NCI-H187 treated with DMSO at 0.1 percent for 48 hours (cell line): ENCODE measurements around the gene DCHS2.
"Not testable (repeated sequence)": the region's sequence is repeated elsewhere in the genome, so short reads cannot be mapped to it uniquely, and the experiment has no call there.

Experiments used
- DNase-seq: peaks from one replicate; lab custom pipeline; 2025; lab: John Stamatoyannopoulos, UW

DCHS2 gene

DNA sequence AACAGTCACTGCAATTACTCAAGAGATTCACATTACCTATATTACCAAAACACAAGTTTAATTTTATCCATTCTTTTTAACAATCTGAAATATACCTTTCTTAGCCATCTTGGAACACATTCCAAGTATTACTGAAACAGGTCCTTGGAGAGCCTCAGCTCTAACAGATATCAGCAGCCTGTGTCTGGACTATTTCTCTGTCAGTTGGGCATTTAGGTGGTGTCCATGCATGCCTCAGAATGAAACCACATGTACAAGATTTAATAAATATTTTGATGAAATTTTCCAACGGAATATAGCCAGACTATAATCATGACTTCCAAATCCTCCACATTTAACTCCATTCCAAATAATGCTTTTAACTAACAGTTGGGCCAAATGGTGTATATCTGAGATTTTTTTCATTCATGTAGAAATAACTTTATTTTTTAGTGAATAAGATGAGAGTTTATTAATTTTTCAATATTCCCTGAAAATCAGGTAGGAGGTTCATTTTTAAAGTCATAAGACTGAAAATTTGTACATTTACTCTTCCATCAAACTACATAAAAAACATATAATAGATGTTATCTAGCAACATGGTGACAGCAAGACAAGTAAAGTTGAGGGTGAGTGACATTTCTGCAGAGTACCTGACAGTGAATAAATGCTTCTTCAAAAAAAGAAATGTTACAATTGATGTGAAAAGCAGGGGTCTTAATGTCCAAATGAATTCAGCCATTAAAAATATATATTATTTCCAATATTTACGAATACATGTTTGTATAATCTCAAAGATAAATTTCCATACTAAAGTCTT is 174.2 kb downstream of the DCHS2 start:
- no peak for DNase-seq

DNA sequence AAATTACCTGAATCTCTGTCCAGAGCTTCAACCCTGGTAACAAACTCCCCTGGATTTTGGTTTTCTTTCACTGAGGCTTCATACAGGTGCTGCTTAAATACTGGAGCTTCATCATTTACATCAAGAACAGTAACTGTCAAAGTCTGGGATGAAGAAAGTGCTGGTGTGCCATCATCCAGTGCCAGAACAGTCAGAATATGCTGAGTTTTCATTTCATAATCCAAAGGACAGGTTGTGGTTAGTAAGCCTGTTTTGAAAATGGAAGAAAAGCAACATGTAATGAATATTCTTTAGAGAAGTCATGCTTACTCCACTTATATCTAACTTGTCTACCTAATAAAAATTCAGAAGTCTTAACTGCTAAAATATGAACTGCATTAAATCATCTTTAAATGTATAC is 175.9 kb downstream of the DCHS2 start:
- DNase-seq, result no peak

DNA sequence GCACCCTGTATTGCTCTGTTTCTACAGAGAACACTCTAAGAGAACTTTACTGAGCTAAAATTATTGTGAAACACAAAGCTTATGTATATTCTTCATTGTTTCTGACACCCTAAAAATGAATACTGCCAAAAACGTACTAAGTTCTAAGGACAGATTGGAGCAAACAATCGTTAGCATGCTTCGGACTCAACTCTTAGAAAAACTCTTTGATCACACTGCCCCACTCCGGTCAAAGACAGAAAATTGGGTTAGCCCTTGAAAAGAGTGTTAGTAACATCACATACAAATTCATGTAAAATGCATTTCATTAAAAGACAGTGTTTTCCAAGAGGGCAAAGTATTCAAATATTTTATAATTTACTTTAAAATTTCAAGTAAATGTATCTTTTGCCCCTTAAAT is 177.4 kb downstream of the DCHS2 start:
- DNase-seq, result no peak

DNA sequence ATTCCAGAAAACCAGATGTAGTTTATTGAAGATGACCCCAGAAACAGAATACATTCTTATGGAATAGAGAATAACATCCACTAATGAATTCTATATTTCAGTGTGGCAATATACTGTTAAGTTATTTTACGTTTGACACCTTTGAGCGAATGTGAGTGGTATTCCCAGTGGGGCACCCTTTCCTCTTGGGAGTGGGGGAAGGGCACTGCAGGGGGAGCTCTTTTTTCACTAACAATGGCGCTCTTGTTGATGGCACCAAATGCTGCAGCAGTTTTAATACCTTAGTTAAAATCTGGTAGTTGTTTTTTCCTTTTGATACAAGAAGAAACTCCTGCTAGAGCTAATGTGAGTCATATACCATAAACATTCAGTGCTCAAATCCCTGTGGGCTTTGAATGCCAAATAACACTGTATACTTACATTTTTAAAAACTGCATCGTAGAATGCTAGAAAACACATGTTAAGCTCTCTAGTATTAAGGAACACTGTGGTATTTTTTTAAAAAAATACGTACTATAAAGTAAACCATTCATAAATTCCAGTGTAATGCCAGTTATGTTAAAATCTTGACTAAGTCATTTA is 178.5 kb downstream of the DCHS2 start:
- no peak for DNase-seq

DNA sequence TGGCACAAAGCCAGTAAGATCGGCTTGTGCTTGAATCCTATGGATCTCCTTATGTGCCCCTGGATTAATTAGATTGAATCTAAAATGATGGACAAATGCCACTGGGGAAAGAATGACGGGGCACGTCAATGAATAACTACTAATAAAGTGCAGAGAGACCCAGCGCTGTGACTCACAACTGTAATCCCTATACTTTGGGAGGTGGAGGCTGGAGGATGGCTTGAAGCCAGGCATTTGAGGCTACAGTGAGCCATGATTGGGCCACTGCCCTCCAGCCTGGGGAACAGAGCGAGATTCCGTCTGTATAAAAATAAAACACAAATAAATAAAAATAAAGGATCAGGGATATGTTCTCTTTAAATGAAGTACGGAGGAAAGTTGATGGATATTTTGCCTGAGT is 179.4 kb downstream of the DCHS2 start:
- DNase-seq, result no peak

DNA sequence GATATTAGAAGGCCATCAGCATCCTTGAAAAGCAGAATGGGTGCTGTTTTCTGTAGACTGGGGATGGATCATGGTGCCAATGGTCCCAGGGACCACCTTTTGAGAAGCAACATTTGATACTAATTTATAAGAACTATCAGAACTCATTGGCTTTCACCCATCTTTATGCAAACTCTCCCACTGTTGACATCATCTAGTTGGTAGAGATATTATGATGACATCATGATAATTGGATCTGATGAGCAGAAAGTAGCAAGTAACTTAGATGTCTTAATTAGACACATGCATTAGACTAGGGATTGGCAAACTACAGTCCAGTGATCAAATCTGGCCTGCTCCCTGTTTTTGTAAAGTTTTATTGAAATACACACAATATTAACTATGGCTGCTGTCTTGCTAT is 181.0 kb downstream of the DCHS2 start:
- no peak for DNase-seq

DNA sequence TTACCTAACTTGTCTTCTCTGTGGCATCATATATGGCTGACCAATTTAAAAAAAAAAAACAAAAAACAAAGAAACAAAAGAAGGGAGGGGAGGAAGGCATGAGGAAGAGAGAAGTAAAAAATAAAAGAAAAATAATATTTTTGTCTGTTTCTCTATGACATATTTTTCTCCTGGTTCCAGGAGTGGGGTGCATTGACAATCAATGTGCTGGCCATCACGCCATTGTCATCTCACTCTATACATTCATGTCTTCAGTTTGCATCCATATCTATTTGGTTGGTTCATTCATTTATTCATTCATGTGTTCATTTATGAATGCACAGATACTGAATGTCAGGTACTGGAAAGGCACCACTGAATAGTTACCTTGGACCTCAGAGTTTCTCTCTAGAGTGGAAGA is 183.4 kb downstream of the DCHS2 start:
- no peak for DNase-seq

DNA sequence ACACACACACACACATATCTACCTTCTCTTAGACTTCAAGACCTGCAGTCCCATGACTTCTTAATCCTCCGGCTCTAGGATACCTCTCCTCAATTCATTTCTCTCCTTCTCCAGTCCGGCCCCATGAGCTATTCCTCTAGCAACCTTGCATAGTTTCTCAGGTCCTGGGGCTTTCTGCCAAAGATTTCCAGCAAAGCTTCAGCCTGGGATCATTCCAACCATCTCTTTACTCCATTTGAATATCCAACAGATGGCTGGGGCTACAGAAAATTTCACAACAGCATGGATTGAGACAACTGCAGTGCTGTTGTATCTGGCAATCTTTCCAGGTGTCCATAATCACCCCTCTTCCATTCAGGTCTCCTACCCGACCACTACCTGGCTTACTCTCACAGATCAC is 184.1 kb downstream of the DCHS2 start:
- no peak for DNase-seq

DNA sequence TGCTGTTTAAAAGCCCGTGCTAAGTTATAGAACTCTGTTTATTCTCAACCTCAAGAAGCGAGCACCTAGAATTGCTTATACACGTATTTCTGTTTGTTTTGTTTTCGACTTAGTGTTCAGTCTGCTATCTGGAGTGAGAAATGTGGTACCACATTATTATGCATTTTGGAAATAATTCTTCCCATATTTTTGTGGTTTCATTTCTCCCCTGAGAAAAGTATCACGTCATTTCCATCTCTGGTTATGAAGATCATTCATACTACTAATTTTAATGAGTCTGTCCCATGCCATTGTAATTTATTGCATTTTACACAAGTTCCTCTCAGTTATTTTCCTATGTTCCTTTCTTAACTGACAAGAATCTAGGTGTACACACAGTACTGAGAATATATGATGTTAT is 186.0 kb downstream of the DCHS2 start:
- DNase-seq, result no peak

DNA sequence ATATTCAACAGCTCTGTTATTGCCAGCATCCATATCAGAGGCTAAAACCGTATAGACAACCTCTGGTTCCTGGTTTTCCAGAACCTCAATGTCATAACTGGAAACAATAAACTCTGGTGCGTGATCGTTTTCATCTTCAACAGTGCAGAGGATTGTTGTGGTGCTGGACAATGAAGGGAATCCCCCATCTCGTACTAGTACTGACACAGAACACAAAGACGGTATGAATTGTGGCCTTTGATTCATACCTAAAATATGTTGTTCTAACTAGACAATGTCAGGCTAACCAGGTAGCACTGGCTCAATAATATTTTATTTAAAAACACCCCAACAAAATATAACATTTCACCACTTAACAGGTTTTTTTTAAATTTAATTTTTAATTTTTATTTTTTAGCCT is 186.9 kb downstream of the DCHS2 start:
- DNase-seq, result no peak

DNA sequence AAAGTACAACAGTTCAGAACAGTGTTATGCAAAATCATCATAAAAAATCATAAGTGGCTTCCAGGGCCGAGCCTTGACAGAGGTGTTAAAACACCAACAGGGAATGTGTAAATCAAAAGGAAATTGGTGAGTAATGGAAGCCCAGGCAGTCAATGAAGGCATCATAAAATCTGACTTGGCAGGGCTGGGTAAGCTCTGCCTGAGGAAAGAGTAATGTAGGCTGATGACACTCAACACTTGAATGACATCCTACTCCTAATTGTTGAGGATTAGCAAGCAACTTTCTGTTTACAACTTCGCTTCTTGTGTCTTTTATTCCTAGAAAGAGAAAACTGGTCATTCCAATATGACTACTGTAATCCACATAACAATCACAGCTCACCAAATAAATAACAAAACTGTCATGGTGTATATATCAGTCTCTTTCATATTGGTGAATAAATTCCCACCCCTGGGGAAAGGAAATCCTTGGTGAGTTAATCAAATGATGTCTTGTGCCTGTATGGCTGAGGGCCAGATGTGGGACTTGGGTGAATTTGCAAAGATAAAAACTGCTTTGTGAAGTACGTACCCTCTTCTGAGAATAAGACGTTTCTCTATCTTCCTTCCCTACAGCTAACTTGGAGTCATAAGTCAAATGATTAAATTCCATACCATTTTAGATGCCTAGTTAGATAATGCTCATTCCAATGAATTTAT is 196.8 kb downstream of the DCHS2 start:
- DNase-seq, result no peak

DNA sequence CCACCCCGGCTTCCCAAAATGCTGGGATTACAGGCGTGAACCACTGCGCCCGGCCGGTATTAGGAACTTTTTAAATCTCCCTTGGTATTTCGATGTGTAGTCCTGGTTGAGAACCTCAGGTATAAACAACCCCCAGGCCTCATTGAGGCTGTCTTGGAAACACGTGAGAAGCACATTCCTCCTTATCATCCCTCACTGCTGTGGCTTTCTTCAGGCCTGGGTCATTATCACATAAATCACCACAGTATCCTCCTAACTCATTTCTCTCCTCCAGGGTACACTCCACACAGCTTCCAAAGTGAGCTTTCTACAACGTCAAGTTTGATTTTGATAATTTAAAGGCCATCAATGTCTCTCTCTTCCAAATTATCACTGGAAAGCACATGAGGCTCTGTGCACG is 198.2 kb downstream of the DCHS2 start:
- no peak for DNase-seq

DNA sequence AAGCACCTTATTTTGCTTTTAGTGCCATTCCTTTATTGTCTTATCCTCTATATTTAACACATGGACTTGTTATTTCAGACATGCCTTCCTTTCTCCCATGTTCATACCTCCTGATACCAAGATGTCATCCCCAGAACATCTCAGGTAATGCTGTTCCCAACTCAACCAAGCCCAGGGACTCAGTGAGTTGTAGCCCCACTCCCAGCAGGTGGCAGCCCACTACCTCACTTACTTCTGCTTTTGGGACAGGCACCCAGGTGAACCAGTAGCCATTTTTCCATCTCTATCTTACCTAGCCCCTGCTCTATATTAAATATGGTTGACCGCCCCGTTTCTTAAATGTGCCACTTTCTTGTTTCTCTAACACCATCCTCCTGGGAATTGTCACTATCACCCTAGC is 199.0 kb downstream of the DCHS2 start:
- DNase-seq, result no peak

DNA sequence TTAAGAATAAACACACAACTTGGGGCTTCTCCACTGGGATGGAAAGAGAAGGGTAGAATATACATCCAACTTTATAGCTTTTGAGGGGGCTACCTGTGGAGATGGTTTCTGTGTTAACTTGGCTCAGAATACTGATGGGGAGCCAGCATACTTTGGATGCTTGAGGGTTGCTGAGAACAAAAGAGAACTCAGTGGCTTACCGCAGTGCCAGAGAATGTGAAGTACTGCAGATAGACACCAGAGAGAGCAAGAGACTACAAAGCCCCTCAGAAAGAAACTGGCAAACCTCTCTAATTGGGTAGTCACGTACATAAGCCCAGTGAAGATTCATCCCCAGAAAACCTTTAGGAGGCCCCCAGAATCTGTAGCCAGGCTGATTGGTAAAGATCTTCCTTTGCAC is 214.4 kb downstream of the DCHS2 start:
- DNase-seq, result no peak

DNA sequence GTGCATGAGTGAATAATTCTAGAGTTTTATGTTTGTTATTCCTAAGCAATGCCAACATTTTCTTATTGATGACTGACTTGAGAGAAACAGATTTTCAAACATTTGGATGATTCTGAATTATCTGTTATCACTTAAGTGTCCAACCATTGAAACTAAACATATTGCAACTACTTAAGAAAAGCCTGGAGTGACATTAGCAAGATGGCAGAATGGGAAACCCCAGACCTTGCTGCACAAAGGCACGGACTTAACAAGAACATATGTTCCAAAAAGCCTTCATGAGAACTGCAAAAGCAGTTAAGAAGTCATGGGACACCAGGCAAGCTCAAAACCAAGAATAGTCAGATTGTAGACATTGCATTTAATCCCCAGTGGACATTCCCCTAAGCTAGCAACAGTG is 215.1 kb downstream of the DCHS2 start:
- no peak for DNase-seq

DNA sequence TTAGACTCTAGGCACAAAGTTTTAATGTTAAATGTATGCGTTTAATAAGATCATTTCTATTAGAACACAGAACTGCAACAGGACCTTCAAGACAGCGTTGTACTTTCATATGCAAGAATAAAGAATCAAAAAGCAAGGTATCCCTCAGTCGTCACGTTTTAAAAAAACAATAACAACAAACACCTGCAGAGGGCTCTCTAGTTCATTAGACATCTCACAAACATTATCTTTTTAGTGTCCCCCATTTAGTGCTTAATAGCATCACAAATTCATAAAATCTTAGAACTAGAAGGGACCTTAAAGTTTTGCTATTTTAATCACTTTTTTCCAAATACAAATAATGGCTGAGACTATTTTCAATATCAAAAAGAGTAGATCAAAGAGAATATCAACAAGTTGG is 236.6 kb downstream of the DCHS2 start:
- DNase-seq, result no peak

DNA sequence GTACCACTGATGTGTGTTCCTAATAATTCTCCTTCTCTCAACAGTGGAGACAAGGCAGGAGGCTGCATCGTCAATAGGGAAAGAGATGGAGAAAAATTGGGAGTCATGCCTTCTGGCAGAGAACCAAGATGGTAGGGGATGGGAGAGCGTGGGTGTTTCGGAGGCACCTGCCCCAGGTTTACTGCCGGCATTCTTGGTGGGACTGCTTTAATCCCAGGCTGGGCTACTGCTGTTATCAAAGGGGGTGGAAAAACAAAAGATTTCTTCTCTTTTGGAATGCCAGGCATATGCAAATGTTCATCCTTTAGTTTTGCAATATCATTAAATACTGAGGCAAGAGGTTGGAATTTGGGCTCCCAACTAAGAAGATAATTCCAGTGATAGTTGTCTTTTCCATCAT is 257.0 kb downstream of the DCHS2 start:
- DNase-seq, result no peak

DNA sequence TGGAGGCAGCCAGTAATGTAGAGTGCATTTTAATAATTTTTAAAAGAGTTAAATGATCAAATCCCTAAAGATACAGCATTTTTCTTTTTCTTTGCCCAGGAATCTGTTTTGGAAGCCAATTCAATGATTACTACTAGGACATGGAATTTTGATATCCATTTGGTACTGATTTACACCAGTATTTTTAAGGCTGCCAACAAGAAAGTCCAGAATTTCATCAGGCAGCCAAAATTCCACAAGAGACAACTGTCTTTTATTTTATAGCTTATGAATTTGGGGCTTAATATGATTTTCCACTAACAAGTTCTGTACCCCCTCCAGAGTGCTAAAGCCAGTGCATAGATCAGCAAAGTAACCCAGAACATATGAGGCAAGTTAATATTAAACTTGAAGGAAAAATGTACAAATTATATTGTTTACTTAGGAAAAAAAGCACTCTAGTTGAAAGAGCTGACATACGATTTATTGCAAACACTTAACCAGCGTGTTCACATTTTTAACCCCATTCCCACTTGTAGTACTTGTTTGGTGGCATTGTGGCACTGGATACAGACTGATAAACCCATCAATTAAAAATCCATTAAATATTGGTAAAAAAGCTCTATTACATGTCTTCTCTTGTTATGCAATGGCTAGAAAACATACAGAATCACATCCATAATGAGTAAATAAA is 259.7 kb downstream of the DCHS2 start:
- no peak for DNase-seq

DNA sequence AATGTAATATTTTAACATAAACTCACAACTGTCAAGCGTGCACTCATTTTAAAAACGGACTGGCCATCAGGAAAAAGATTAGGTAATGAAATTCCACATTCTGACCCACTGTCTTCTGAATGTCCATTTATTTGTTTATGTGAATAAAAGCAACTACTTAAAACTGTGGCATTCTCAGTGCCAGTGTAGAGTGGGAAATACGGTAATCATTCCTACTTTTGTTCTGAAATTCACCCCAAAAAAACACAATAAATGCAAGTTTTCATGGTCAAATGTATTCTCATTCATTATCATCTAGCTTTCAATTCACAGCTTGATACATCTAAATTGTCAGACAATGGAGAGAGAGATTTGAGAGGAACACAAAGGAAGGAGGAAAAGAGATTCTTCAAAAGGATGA is 260.9 kb downstream of the DCHS2 start:
- no peak for DNase-seq

DNA sequence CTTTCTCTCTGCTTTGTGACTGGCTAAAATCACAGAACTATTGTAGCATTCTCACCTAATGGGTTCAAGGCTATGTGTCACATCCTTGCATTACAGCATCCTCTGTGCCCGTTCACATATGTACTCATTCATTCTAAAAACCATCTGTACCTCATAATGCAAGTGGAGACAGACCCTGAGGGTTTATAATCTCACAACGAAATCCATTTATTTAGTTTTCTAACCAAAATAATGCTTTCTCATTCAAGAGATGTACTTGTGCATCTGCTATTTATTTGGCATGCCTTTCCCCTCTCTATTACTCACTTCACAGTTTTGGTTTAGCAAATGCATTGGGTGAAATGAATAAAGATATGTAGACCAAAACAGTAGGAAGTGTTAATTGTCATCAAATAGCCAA is 261.5 kb downstream of the DCHS2 start:
- no peak for DNase-seq

DNA sequence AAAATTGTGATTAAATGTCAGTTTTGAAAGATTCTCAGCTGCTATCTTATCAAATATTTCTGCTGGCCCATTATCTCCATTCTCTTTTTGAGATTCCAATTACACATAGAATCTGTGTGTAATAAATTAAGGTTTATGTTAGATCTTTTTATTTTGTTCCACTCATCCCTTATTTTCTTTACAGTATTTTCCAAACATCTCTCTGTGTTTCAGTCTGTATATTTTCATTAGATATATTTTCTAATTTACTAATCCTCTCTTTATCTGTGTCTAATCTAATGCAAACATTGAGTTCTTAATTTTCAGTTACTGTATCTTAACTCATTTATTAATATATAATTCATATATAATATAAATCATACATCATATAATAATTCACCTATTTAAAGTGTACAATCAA is 268.7 kb downstream of the DCHS2 start:
- DNase-seq, result no peak

DNA sequence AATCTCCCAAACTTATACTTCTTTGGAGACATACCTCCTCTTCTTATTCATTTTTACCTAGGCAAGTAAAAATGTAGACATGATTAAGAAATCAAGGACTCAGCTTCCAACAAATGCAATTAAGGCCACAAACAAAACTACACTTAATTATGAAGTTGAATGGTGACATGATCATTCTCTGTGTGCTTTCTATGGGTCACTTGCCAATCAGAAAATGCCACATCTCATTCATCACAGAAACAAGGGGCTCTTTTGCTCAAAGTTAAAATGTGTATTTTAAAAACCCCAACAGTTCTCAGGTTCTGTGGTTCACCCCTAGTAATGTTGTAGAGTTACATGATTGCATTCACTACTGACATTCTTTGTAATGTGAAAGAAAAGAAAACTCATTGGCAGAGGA is 273.5 kb downstream of the DCHS2 start:
- no peak for DNase-seq

DNA sequence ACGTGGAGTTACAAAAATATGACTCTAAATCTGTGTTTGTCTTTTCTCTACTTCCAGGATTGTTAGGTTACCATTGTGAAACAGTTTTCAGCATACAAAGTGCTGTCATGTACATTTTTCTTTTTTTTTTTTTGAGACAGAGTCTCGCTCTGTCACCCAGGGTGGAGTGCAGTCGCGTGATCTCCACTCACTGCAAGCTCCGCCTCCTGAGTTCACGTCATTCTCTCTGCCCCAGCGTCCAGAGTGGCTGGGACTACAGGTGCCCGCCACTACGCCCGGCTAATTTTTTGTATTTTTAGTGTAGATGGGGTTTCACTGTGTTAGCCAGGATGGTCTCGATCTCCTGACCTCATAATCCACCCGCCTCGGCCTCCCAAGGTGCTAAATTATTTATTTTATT is 274.2 kb downstream of the DCHS2 start:
- not testable (repeated sequence) for DNase-seq
